Erythroblast (primary cell): ENCODE data around the gene PDE10A.

ENCODE experiments used
- GATA1 ChIP-seq: IDR thresholded peaks from 2 replicates; pipeline ENCODE4 v1.6.1; 2011; ENCODE audit warnings: low read depth, mild to moderate bottlenecking, control low read depth, low read length, moderate library complexity
- POLR2A ChIP-seq: IDR thresholded peaks from 2 replicates; pipeline ENCODE4 v1.6.1; 2011; ENCODE audit warnings: mild to moderate bottlenecking, low read length

DNA sequence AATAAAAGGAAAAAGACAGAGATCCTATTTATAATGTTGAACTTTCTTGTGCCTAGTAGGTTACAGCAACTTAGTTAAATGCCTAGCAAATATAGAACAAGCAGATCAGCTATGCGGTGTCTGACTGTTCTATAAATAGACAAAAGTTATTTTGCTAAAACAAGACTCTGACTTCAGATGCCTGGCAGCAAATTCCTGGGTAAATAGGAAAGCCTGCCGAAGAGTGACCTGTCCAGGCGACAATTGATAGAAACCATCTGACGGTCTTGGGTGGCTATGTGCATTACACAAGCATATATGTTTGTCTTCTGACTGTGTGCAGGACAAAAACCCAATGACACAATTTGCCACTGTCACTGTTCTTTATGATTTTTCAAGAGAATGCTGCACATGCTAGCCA is 38.0 kb upstream of the PDE10A start:
- TF ChIP-seq POLR2A (no peak), GATA1 (no peak)
